ENCODE measurements around the gene HOXC10. TPM values are rescaled to one million over a fixed set of nuclear protein-coding genes. Genes with fewer than 3 reads are reported as not detected.

The HOXC10 gene
- total and polyA plus RNA-seq, 2 donors from 2014 or later, result 49.7 to 50.7 TPM

DNA sequence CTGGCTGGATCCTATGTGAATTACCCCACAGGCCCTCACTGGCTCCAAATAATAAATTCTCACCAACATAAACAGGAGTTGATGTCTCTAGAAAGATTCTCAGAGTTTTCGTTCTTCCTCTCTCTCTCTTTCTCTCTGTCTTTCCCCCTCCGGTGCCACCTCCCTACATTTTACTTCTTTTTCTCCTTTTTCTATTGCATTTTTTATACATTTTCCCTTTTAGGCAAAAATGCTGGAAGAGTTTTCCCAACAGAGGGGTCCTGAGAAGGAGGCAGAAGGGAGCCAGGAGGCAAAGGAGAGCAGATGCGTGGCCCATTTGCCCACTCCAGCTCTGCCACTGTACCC, 42.5 kb downstream of the HOXC10 start:
- FAIRE-seq (no peak), DNase-seq (no peak)
- intact Hi-C loops (cut with DNase I), result loop anchor here (5.0 kb wide), 1 partner anchor 165 kb away; no protein-coding TSS in a partner anchor
- Histone ChIP-seq H3K9me3 (ENCODE audit: control insufficient read depth in 2 of 3, insufficient read depth in 1 of 3, low read length in 3 of 3) (no peaks in the 10 kb centered on the region), H3K36me3 (ENCODE audit: control insufficient read depth in 2 of 3, insufficient read depth in 3 of 3, low read length in 3 of 3) (peaks cover 0 to 4% (median 0%) of the 10 kb centered on the region in 3 donors), H3K4me3 (ENCODE audit: low read length in 3 of 3) (no peak overlapping the region), H3K9ac (ENCODE audit: low read length in 3 of 3) (peak overlapping the region in 1 of 3 donors; percentile 34), H3K27ac (ENCODE audit: low read depth in 2 of 2, low read length in 2 of 2) (peak overlapping the region in 1 of 2 donors; percentile 45), H3K4me1 (ENCODE audit: control insufficient read depth in 2 of 3, insufficient read depth in 2 of 3, low read depth in 1 of 3, low read length in 3 of 3) (peaks cover 4 to 11% (median 10%) of the 10 kb centered on the region in 3 donors), H3K27me3 (ENCODE audit: control insufficient read depth, insufficient read depth, low read length) (peaks cover 3% of the 10 kb centered on the region)
- TF ChIP-seq CTCF (IDR thresholded peaks at IDR 0.05; ENCODE audit: borderline replicate concordance, extremely low read depth, insufficient read depth), result no peak

- H3K27me3 ChIP-seq (ENCODE audit: control insufficient read depth, insufficient read depth, low read length), result peaks cover 3% of the 10 kb centered on the region
- no peaks in the 10 kb centered on the region for H3K9me3 ChIP-seq (ENCODE audit: control insufficient read depth in 2 of 3, insufficient read depth in 1 of 3, low read length in 3 of 3)
- peak in 3 of 5 donors; percentile 74 to 93 (median 91) for DNase-seq
- FAIRE-seq, result no peak
- no peak for TF ChIP-seq CTCF (IDR thresholded peaks at IDR 0.05; ENCODE audit: borderline replicate concordance, extremely low read depth, insufficient read depth)
- H3K9ac ChIP-seq (ENCODE audit: low read length in 3 of 3), result peak within 1 kb of the TSS in 2 of 3 donors; percentile 41 to 67
- H3K36me3 ChIP-seq (ENCODE audit: control insufficient read depth in 2 of 3, insufficient read depth in 3 of 3, low read length in 3 of 3), result peaks cover 0 to 4% (median 0%) of the 10 kb centered on the region in 3 donors
- peaks cover 4 to 14% (median 9%) of the 10 kb centered on the region in 3 donors for H3K4me1 ChIP-seq (ENCODE audit: control insufficient read depth in 2 of 3, insufficient read depth in 2 of 3, low read depth in 1 of 3, low read length in 3 of 3)
- H3K4me3 ChIP-seq (ENCODE audit: low read length in 3 of 3), result peak within 1 kb of the TSS in 2 of 3 donors; percentile 28 to 29
- intact Hi-C loops (cut with DNase I), result loop anchor here (5.0 kb wide), 1 partner anchor 164 kb away; no protein-coding TSS in a partner anchor
- peak within 1 kb of the TSS; percentile 34 to 45 for H3K27ac ChIP-seq (ENCODE audit: low read depth in 2 of 2, low read length in 2 of 2)
These were observed 43.6 kb downstream of the HOXC10 start, which contains the start of gene HOXC6 for GRCh38 chr12:54028314-54029201. HOXC6 (plus strand) TSS chr12:54028440; CDS start chr12:54028522, 82 bp downstream.

GRCh38 chr12:54029529-54030441, 44.8 kb downstream of the HOXC10 start:
- Histone ChIP-seq H3K27me3 (ENCODE audit: control insufficient read depth, insufficient read depth, low read length) (peaks cover 3% of the 10 kb centered on the region), H3K9ac (ENCODE audit: low read length in 3 of 3) (no peak overlapping the region), H3K4me1 (ENCODE audit: control insufficient read depth in 2 of 3, insufficient read depth in 2 of 3, low read depth in 1 of 3, low read length in 3 of 3) (peaks cover 4 to 13% (median 9%) of the 10 kb centered on the region in 3 donors), H3K9me3 (ENCODE audit: control insufficient read depth in 2 of 3, insufficient read depth in 1 of 3, low read length in 3 of 3) (no peaks in the 10 kb centered on the region), H3K36me3 (ENCODE audit: control insufficient read depth in 2 of 3, insufficient read depth in 3 of 3, low read length in 3 of 3) (peaks cover 0 to 4% (median 0%) of the 10 kb centered on the region in 3 donors), H3K4me3 (ENCODE audit: low read length in 3 of 3) (peak overlapping the region in 1 of 3 donors; percentile 6), H3K27ac (ENCODE audit: low read depth in 2 of 2, low read length in 2 of 2) (no peak overlapping the region)
- intact Hi-C loops (cut with DNase I), result loop anchor here (5.0 to 10.0 kb wide), 2 partner anchors 105 to 163 kb away; no protein-coding TSS in a partner anchor
- FAIRE-seq, result no peak
- no peak for TF ChIP-seq CTCF (IDR thresholded peaks at IDR 0.05; ENCODE audit: borderline replicate concordance, extremely low read depth, insufficient read depth)
- DNase-seq, result peak in 2 of 5 donors; percentile 56 to 65

All from kidney (tissue), 14 donors.